Thyroid gland (tissue), 4 donors: ENCODE data around the gene SUSD4. TPM values are rescaled to one million over a fixed set of nuclear protein-coding genes. Genes with fewer than 3 reads are reported as not detected.

Source experiments
- DNase-seq, 2 donors: peaks; one replicate each; pipeline ENCODE4 v3.0.0-alpha.2; 2019
- H3K27ac ChIP-seq, 3 donors: fragments of 200-600 bp; sonication (generic); 1 replicate in 2 of 3; 2 replicates in 1 of 3; pipeline ENCODE4 v1.5.1; 2016 to 2019; ENCODE audit warnings: mild to moderate bottlenecking in 1 of 3, moderate library complexity in 1 of 3
- H3K27me3 ChIP-seq: fragments of 200-600 bp; sonication (generic); one replicate; pipeline ENCODE4 v1.5.1; 2019
- H3K36me3 ChIP-seq, 2 donors: fragments of 200-600 bp; sonication (generic); one replicate each; pipeline ENCODE4 v1.5.1; 2016 to 2019
- H3K4me1 ChIP-seq, 2 donors: fragments of 200-600 bp; sonication (generic); one replicate each; pipeline ENCODE4 v1.5.1; 2017 to 2019
- H3K4me3 ChIP-seq, 3 donors: fragments of 200-600 bp; sonication (generic); replicated peaks in 1 of 3; 1 replicate in 2 of 3; 2 replicates in 1 of 3; pipeline ENCODE4 v1.5.1; 2016; ENCODE audit warnings: mild to moderate bottlenecking in 1 of 3
- H3K9me3 ChIP-seq: fragments of 200-600 bp; sonication (generic); one replicate; pipeline ENCODE4 v1.5.1; 2017
- CTCF ChIP-seq, 6 experiments: fragments of 200-600 bp in 3 of 6; fragments of 450-650 bp in 3 of 6; sonication (generic) in 3 of 6; IDR thresholded peaks; one replicate each; pipeline ENCODE4 v1.5.1; 2016 to 2019; ENCODE audit warnings: antibody characterized with exemption in 6 of 6, mild to moderate bottlenecking in 2 of 6, inconsistent platforms in 1 of 6, moderate library complexity in 1 of 6
- POLR2A ChIP-seq, 2 donors: fragments of 450-650 bp; IDR thresholded peaks; one replicate each; pipeline ENCODE4 v1.6.1; 2017; ENCODE audit warnings: antibody characterized with exemption in 2 of 2, mild to moderate bottlenecking in 2 of 2, moderate library complexity in 1 of 2
- WGBS, 2 donors: methylation state at CpG; one replicate each; pipeline ENCODE4 v1.1.5; 2017; 5-methylcytosine and 5-hydroxymethylcytosine counted together
- intact Hi-C: fragments of 100-400 bp; cut with DNase I; formaldehyde crosslinking; loops from one replicate; pipeline ENCODE4 v1.15.1; 2023
- total RNA-seq, 4 donors: library from RNA; depleted of rRNA; stranded (reverse); fragments of >200 nt; gene quantifications; one replicate each; pipeline ENCODE4 v1.2.3, GENCODE V29; 2016

Gene SUSD4
- total RNA-seq, 4 donors from 2014 or later = 0.54 to 2.8 (median 0.92) TPM

- 69% methylated on average over 4 of the region's 4 CpGs for WGBS, 2 donors
- Histone ChIP-seq H3K4me3 (no peak overlapping the region), H3K9me3 (no peaks in the 10 kb centered on the region), H3K4me1 (no peaks in the 10 kb centered on the region), H3K27me3 (no peaks in the 10 kb centered on the region), H3K36me3 (no peaks in the 10 kb centered on the region), H3K27ac (no peak overlapping the region)
- no peak for DNase-seq
- intact Hi-C loops = no loop called here
- TF ChIP-seq POLR2A (IDR thresholded peaks at IDR 0.05) = no peak
- no peak for TF ChIP-seq CTCF (IDR thresholded peaks at IDR 0.05)
Observed at GRCh38 chr1:223197923-223198627, 165.9 kb downstream of the SUSD4 start.

GRCh38 chr1:223189903-223190724 lies 173.9 kb downstream of the SUSD4 start:
- no peaks in the 10 kb centered on the region for H3K27me3 ChIP-seq
- TF ChIP-seq POLR2A (IDR thresholded peaks at IDR 0.05) (no peak), CTCF (IDR thresholded peaks at IDR 0.05) (no peak)
- no peaks in the 10 kb centered on the region for H3K36me3 ChIP-seq
- no peak for DNase-seq
- no peak overlapping the region for H3K27ac ChIP-seq
- intact Hi-C loops = no loop called here
- H3K4me1 ChIP-seq = no peaks in the 10 kb centered on the region
- H3K9me3 ChIP-seq = no peaks in the 10 kb centered on the region
- no peak overlapping the region for H3K4me3 ChIP-seq
- WGBS, 2 donors = 82 to 84% methylated on average over 10 of the region's 10 CpGs

- H3K27me3 ChIP-seq = no peaks in the 10 kb centered on the region
- no peak overlapping the region for H3K4me3 ChIP-seq
- no peak overlapping the region for H3K27ac ChIP-seq
- TF ChIP-seq CTCF (IDR thresholded peaks at IDR 0.05) = no peak
- TF ChIP-seq POLR2A (IDR thresholded peaks at IDR 0.05) = no peak
- no peaks in the 10 kb centered on the region for H3K36me3 ChIP-seq
- H3K4me1 ChIP-seq = no peaks in the 10 kb centered on the region
- no peak for DNase-seq
- intact Hi-C loops = no loop called here
- no peaks in the 10 kb centered on the region for H3K9me3 ChIP-seq
- 65 to 85% methylated on average over 4 of the region's 4 CpGs for WGBS, 2 donors
Observed at GRCh38 chr1:223189525-223189902, 174.5 kb downstream of the SUSD4 start.

- Histone ChIP-seq H3K27ac (no peak overlapping the region), H3K9me3 (no peaks in the 10 kb centered on the region), H3K36me3 (no peaks in the 10 kb centered on the region), H3K4me3 (no peak overlapping the region), H3K4me1 (no peaks in the 10 kb centered on the region), H3K27me3 (no peaks in the 10 kb centered on the region)
- DNase-seq = peak; percentile 21 to 56
- 62 to 67% methylated on average over 5 of the region's 5 CpGs for WGBS, 2 donors
- intact Hi-C loops = no loop called here
- TF ChIP-seq CTCF (IDR thresholded peaks at IDR 0.05) (no peak), POLR2A (IDR thresholded peaks at IDR 0.05) (no peak)
Observed at GRCh38 chr1:223188618-223189356, 175.2 kb downstream of the SUSD4 start.
